ENCODE results near the gene LTB4R.

The LTB4R gene

DNA sequence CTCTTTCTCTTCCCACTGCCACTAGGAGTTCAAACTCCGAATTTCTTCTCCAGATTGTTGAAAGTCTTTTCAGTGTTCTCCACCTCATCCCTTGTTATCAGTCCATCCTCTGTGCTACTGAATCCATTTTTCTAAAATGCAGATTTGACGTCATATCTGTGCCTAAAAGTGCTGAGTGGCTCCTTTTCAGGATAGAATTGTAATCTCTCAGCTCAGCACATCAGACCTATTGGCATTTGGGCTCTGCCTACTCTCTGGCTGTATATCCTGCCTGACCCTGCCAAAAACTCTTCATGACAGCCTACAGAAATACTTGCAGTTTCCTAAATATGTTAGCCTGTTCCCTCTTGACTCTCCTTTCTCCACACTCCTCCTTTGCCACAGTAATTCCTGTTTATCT is 38.8 kb upstream of the LTB4R start:
- TF ChIP-seq, protein P1, sequence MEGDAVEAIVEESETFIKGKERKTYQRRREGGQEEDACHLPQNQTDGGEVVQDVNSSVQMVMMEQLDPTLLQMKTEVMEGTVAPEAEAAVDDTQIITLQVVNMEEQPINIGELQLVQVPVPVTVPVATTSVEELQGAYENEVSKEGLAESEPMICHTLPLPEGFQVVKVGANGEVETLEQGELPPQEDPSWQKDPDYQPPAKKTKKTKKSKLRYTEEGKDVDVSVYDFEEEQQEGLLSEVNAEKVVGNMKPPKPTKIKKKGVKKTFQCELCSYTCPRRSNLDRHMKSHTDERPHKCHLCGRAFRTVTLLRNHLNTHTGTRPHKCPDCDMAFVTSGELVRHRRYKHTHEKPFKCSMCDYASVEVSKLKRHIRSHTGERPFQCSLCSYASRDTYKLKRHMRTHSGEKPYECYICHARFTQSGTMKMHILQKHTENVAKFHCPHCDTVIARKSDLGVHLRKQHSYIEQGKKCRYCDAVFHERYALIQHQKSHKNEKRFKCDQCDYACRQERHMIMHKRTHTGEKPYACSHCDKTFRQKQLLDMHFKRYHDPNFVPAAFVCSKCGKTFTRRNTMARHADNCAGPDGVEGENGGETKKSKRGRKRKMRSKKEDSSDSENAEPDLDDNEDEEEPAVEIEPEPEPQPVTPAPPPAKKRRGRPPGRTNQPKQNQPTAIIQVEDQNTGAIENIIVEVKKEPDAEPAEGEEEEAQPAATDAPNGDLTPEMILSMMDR (IDR thresholded peaks at IDR 0.05; ENCODE audit: low read depth, low read length) = no peak
- no peak overlapping the region for H3K4me3 ChIP-seq (ENCODE audit: low read depth, low read length)

GRCh38 chr14:24273422-24273998 is 37.8 kb upstream of the LTB4R start:
- TF ChIP-seq, protein P1 (IDR thresholded peaks at IDR 0.05; ENCODE audit: low read depth, low read length) = no peak
- no peak overlapping the region for H3K4me3 ChIP-seq (ENCODE audit: low read depth, low read length)

DNA sequence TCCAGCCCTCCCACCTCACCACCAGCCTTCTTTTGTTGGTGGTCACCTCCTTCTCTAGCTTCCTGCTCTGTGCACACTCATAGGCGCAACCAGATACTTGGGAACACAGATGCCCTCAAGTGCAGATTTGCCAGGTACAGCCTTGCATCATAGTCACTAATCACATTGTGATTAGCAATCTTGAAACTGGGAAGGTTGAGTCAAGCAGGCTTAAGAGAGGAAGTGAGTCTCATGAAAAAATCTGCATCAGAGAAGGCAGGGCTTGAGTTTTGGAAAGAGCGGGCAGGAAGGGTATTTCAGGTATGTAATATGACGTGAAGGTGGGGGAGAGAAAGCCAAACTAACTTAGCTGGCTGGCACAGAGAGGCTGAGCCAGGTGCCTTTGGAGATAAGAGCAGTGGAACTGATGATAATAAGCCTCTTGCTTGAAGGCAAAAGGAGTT is 37.2 kb upstream of the LTB4R start:
- H3K4me3 ChIP-seq (ENCODE audit: low read depth, low read length) = no peak overlapping the region
- TF ChIP-seq, protein P1 (IDR thresholded peaks at IDR 0.05; ENCODE audit: low read depth, low read length) = no peak

DNA sequence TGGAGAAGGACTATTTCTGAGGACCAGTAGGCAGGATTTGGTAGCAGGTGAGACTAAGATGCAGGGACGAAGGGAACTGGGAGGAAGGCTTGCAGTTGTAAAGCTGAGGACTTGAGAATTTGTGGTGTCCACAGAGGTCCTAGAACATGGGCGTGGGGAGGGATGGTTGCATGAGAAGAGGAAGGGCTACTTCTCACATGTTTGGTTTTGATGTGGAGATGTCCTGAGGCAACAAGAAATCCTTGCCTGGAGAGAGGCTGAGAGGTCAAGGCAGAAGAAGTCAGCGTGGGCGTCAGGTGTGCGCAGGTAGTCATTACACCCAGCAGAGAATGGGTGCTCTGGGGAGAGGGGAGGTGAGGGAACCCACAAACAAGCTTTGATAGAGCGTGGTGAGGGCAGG is 34.2 kb upstream of the LTB4R start:
- TF ChIP-seq, protein P1 (IDR thresholded peaks at IDR 0.05; ENCODE audit: low read depth, low read length) = no peak

DNA sequence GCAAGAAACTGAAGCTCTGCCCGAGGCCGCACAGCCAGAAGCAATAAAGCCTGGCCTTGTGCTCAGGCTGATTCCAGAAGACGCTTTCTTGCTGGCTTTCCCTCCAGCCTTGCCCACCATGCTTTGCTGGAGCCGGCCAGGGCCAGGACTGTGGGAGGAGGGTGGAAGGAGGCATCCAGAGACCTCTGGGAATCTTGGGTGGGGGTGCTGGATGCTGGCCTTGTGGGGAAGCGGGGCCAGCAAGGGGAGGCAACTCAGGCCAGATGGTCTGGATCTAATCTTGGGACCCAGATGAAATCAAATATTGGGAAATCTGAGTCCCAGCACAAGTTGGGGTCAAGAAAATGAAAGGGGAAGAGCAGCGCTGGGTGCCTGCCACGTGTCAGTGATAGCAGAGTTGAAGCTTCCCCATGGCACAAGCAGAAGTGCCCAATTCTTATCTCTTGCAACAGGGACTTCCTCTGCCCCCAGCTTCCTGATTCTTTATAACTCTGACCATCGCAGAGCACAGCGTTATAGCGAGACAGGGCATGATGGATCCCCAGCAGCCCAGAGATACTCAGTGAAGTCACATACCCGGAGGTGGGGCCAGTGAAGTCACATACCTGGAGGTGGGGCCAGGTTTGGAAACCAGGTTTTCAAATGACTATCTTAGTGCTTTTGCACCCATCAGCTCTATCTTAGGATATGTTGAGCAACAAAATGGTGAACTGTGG is 33.5 kb upstream of the LTB4R start:
- TF ChIP-seq, protein P1 (IDR thresholded peaks at IDR 0.05; ENCODE audit: low read depth, low read length) = no peak
- H3K4me3 ChIP-seq (ENCODE audit: low read depth, low read length) = no peak overlapping the region

More for the DNA sequence above, 34.2 kb upstream of the LTB4R start:
- no peak overlapping the region for H3K4me3 ChIP-seq (ENCODE audit: low read depth, low read length)

DNA sequence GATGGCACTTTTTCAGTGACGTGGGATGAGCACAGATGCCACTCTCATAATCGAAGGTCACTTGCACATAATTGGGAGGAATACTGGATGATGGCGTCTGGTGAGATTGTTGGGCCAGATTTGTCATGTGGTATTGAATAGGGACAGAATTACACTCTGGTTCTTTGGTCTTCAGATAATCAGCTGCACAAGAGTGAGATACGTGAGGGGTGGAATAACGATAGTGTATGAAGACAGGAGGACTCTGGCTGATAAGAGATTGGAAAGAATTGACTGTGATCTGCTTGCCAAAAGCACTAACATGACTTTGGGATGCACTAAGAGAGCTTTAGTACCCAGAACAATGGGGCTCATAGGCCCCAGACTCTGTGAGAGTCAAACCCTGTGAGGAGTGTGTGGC is 32.9 kb upstream of the LTB4R start:
- TF ChIP-seq, protein P1 (IDR thresholded peaks at IDR 0.05; ENCODE audit: low read depth, low read length) = no peak
- H3K4me3 ChIP-seq (ENCODE audit: low read depth, low read length) = no peak overlapping the region

All from WI38 (cell line).